Measurements from ENCODE around the gene FAM107B.

Gene FAM107B

GRCh38 chr10:14757986-14758385 lies 16.7 kb downstream of the FAM107B start:
- Histone ChIP-seq H3K27me3 (ENCODE audit: control insufficient read depth, insufficient read depth, low read length, poor library complexity, severe bottlenecking) (no peaks in the 10 kb centered on the region), H3K27ac (ENCODE audit: insufficient read depth, low read depth, low read length, poor library complexity, severe bottlenecking) (no peak overlapping the region), H3K9me3 (ENCODE audit: control insufficient read depth, low read length) (no peaks in the 10 kb centered on the region), H3K36me3 (ENCODE audit: control insufficient read depth, insufficient read depth, low read length) (no peaks in the 10 kb centered on the region), H3K4me3 (ENCODE audit: insufficient read depth, low read depth, low read length) (no peak overlapping the region), H3K4me1 (ENCODE audit: control insufficient read depth, insufficient read depth, low read length) (no peaks in the 10 kb centered on the region)
- 97% methylated on average over 7 of the region's 7 CpGs for WGBS, 2 experiments

- Histone ChIP-seq H3K36me3 (ENCODE audit: control insufficient read depth, insufficient read depth, low read length) (no peaks in the 10 kb centered on the region), H3K4me3 (ENCODE audit: insufficient read depth, low read depth, low read length) (no peak overlapping the region), H3K4me1 (ENCODE audit: control insufficient read depth, insufficient read depth, low read length) (no peaks in the 10 kb centered on the region), H3K27ac (ENCODE audit: insufficient read depth, low read depth, low read length, poor library complexity, severe bottlenecking) (no peak overlapping the region), H3K9me3 (ENCODE audit: control insufficient read depth, low read length) (no peaks in the 10 kb centered on the region), H3K27me3 (ENCODE audit: control insufficient read depth, insufficient read depth, low read length, poor library complexity, severe bottlenecking) (no peaks in the 10 kb centered on the region)
- WGBS, 2 experiments, result 91 to 92% methylated on average over 6 of the region's 6 CpGs
Measured at GRCh38 chr10:14757394-14757793, 17.3 kb downstream of the FAM107B start.

- Histone ChIP-seq H3K4me1 (ENCODE audit: control insufficient read depth, insufficient read depth, low read length) (no peaks in the 10 kb centered on the region), H3K9me3 (ENCODE audit: control insufficient read depth, low read length) (no peaks in the 10 kb centered on the region), H3K27me3 (ENCODE audit: control insufficient read depth, insufficient read depth, low read length, poor library complexity, severe bottlenecking) (no peaks in the 10 kb centered on the region), H3K36me3 (ENCODE audit: control insufficient read depth, insufficient read depth, low read length) (no peaks in the 10 kb centered on the region), H3K27ac (ENCODE audit: insufficient read depth, low read depth, low read length, poor library complexity, severe bottlenecking) (no peak overlapping the region), H3K4me3 (ENCODE audit: insufficient read depth, low read depth, low read length) (no peak overlapping the region)
- 89 to 100% methylated on average over 1 of the region's 1 CpG for WGBS, 2 experiments
Measured at GRCh38 chr10:14753441-14753840, 21.3 kb downstream of the FAM107B start.

GRCh38 chr10:14751921-14752320 lies 22.8 kb downstream of the FAM107B start:
- H3K9me3 ChIP-seq (ENCODE audit: control insufficient read depth, low read length), result no peaks in the 10 kb centered on the region
- H3K4me1 ChIP-seq (ENCODE audit: control insufficient read depth, insufficient read depth, low read length), result no peaks in the 10 kb centered on the region
- H3K27ac ChIP-seq (ENCODE audit: insufficient read depth, low read depth, low read length, poor library complexity, severe bottlenecking), result no peak overlapping the region
- H3K36me3 ChIP-seq (ENCODE audit: control insufficient read depth, insufficient read depth, low read length), result no peaks in the 10 kb centered on the region
- WGBS, 2 experiments, result 67 to 84% methylated on average over 1 of the region's 1 CpG
- no peaks in the 10 kb centered on the region for H3K27me3 ChIP-seq (ENCODE audit: control insufficient read depth, insufficient read depth, low read length, poor library complexity, severe bottlenecking)
- no peak overlapping the region for H3K4me3 ChIP-seq (ENCODE audit: insufficient read depth, low read depth, low read length)

GRCh38 chr10:14751014-14751896 lies 23.4 kb downstream of the FAM107B start:
- no peak overlapping the region for H3K4me3 ChIP-seq (ENCODE audit: insufficient read depth, low read depth, low read length)
- 84 to 85% methylated on average over 14 of the region's 14 CpGs for WGBS, 2 experiments
- H3K36me3 ChIP-seq (ENCODE audit: control insufficient read depth, insufficient read depth, low read length), result no peaks in the 10 kb centered on the region
- no peaks in the 10 kb centered on the region for H3K27me3 ChIP-seq (ENCODE audit: control insufficient read depth, insufficient read depth, low read length, poor library complexity, severe bottlenecking)
- no peaks in the 10 kb centered on the region for H3K9me3 ChIP-seq (ENCODE audit: control insufficient read depth, low read length)
- H3K27ac ChIP-seq (ENCODE audit: insufficient read depth, low read depth, low read length, poor library complexity, severe bottlenecking), result peak overlapping the region; percentile 11
- H3K4me1 ChIP-seq (ENCODE audit: control insufficient read depth, insufficient read depth, low read length), result no peaks in the 10 kb centered on the region

- Histone ChIP-seq H3K9me3 (ENCODE audit: control insufficient read depth, low read length) (no peaks in the 10 kb centered on the region), H3K27ac (ENCODE audit: insufficient read depth, low read depth, low read length, poor library complexity, severe bottlenecking) (no peak overlapping the region), H3K36me3 (ENCODE audit: control insufficient read depth, insufficient read depth, low read length) (no peaks in the 10 kb centered on the region), H3K4me1 (ENCODE audit: control insufficient read depth, insufficient read depth, low read length) (no peaks in the 10 kb centered on the region), H3K27me3 (ENCODE audit: control insufficient read depth, insufficient read depth, low read length, poor library complexity, severe bottlenecking) (no peaks in the 10 kb centered on the region), H3K4me3 (ENCODE audit: insufficient read depth, low read depth, low read length) (no peak overlapping the region)
- WGBS, 2 experiments, result 83 to 85% methylated on average over 10 of the region's 10 CpGs
Measured at GRCh38 chr10:14749070-14749809, 25.5 kb downstream of the FAM107B start.

- no peaks in the 10 kb centered on the region for H3K27me3 ChIP-seq (ENCODE audit: control insufficient read depth, insufficient read depth, low read length, poor library complexity, severe bottlenecking)
- H3K36me3 ChIP-seq (ENCODE audit: control insufficient read depth, insufficient read depth, low read length), result no peaks in the 10 kb centered on the region
- no peak overlapping the region for H3K27ac ChIP-seq (ENCODE audit: insufficient read depth, low read depth, low read length, poor library complexity, severe bottlenecking)
- no peaks in the 10 kb centered on the region for H3K4me1 ChIP-seq (ENCODE audit: control insufficient read depth, insufficient read depth, low read length)
- no peaks in the 10 kb centered on the region for H3K9me3 ChIP-seq (ENCODE audit: control insufficient read depth, low read length)
- H3K4me3 ChIP-seq (ENCODE audit: insufficient read depth, low read depth, low read length), result no peak overlapping the region
- 93 to 95% methylated on average over 3 of the region's 3 CpGs for WGBS, 2 experiments
Measured at GRCh38 chr10:14748441-14748840, 26.3 kb downstream of the FAM107B start.

GRCh38 chr10:14742815-14743214 lies 31.9 kb downstream of the FAM107B start:
- no peak overlapping the region for H3K27ac ChIP-seq (ENCODE audit: insufficient read depth, low read depth, low read length, poor library complexity, severe bottlenecking)
- 54 to 59% methylated on average over 3 of the region's 3 CpGs for WGBS, 2 experiments

GRCh38 chr10:14742382-14742781 lies 32.3 kb downstream of the FAM107B start:
- no peaks in the 10 kb centered on the region for H3K27me3 ChIP-seq (ENCODE audit: control insufficient read depth, insufficient read depth, low read length, poor library complexity, severe bottlenecking)
- no peak overlapping the region for H3K27ac ChIP-seq (ENCODE audit: insufficient read depth, low read depth, low read length, poor library complexity, severe bottlenecking)
- H3K9me3 ChIP-seq (ENCODE audit: control insufficient read depth, low read length), result no peaks in the 10 kb centered on the region
- no peaks in the 10 kb centered on the region for H3K36me3 ChIP-seq (ENCODE audit: control insufficient read depth, insufficient read depth, low read length)
- no peaks in the 10 kb centered on the region for H3K4me1 ChIP-seq (ENCODE audit: control insufficient read depth, insufficient read depth, low read length)
- H3K4me3 ChIP-seq (ENCODE audit: insufficient read depth, low read depth, low read length), result no peak overlapping the region
- WGBS, 2 experiments, result 88 to 96% methylated on average over 1 of the region's 1 CpG

More at GRCh38 chr10:14742815-14743214, 31.9 kb downstream of the FAM107B start:
- Histone ChIP-seq H3K4me3 (ENCODE audit: insufficient read depth, low read depth, low read length) (no peak overlapping the region), H3K27me3 (ENCODE audit: control insufficient read depth, insufficient read depth, low read length, poor library complexity, severe bottlenecking) (no peaks in the 10 kb centered on the region), H3K9me3 (ENCODE audit: control insufficient read depth, low read length) (no peaks in the 10 kb centered on the region), H3K36me3 (ENCODE audit: control insufficient read depth, insufficient read depth, low read length) (no peaks in the 10 kb centered on the region), H3K4me1 (ENCODE audit: control insufficient read depth, insufficient read depth, low read length) (no peaks in the 10 kb centered on the region)

- H3K27me3 ChIP-seq (ENCODE audit: control insufficient read depth, insufficient read depth, low read length, poor library complexity, severe bottlenecking), result no peaks in the 10 kb centered on the region
- WGBS, 2 experiments, result 92 to 96% methylated on average over 3 of the region's 3 CpGs
- H3K4me1 ChIP-seq (ENCODE audit: control insufficient read depth, insufficient read depth, low read length), result no peaks in the 10 kb centered on the region
- H3K27ac ChIP-seq (ENCODE audit: insufficient read depth, low read depth, low read length, poor library complexity, severe bottlenecking), result no peak overlapping the region
- no peak overlapping the region for H3K4me3 ChIP-seq (ENCODE audit: insufficient read depth, low read depth, low read length)
- no peaks in the 10 kb centered on the region for H3K36me3 ChIP-seq (ENCODE audit: control insufficient read depth, insufficient read depth, low read length)
- no peaks in the 10 kb centered on the region for H3K9me3 ChIP-seq (ENCODE audit: control insufficient read depth, low read length)
Measured at GRCh38 chr10:14740684-14741247, 33.9 kb downstream of the FAM107B start.
